Neural cell (in vitro differentiated cells): Measurements from ENCODE around the gene GLI2. TPM values are rescaled to one million over a fixed set of nuclear protein-coding genes. Genes with fewer than 3 reads are reported as not detected.

Experiments
- H2AFZ ChIP-seq: fragments of 200-600, 300-800 bp; sonication (generic), shearing (Covaris generic); 2 replicates; pipeline ENCODE4 v1.6.0; 2014; ENCODE audit warnings: low read depth, mild to moderate bottlenecking, antibody characterized with exemption, low read length, moderate library complexity
- H3F3A ChIP-seq: fragments of 200-600 bp; shearing (Covaris generic); 2 replicates; pipeline ENCODE4 v1.6.1; 2016; ENCODE audit warnings: mild to moderate bottlenecking, moderate library complexity, mixed read lengths, antibody characterized with exemption, low read length; ENCODE audit not compliant: insufficient read depth, poor library complexity, severe bottlenecking
- H3K27ac ChIP-seq: fragments of 200-600, 300-800 bp; sonication (generic), shearing (Covaris generic); 2 replicates; pipeline ENCODE4 v1.5.1; 2014; ENCODE audit warnings: mild to moderate bottlenecking, low read length, moderate library complexity
- H3K27me3 ChIP-seq: fragments of 300-800, 200-600 bp; sonication (generic), shearing (Covaris generic); 2 replicates; pipeline ENCODE4 v1.6.0; 2014; ENCODE audit warnings: mild to moderate bottlenecking, low read depth, low read length, moderate library complexity; ENCODE audit not compliant: insufficient read depth
- H3K36me3 ChIP-seq: fragments of 300-800, 200-600 bp; sonication (generic), shearing (Covaris generic); 2 replicates; pipeline ENCODE4 v1.5.1; 2014; ENCODE audit warnings: mild to moderate bottlenecking, antibody characterized with exemption, low read length, moderate library complexity; ENCODE audit not compliant: insufficient read depth
- H3K4me2 ChIP-seq: fragments of 300-800, 200-600 bp; sonication (generic), shearing (Covaris generic); 2 replicates; pipeline ENCODE4 v1.6.0; 2014; ENCODE audit warnings: mild to moderate bottlenecking, low read length
- H3K4me3 ChIP-seq: fragments of 300-800, 200-600 bp; sonication (generic), shearing (Covaris generic); 2 replicates; pipeline ENCODE4 v1.5.1; 2014; ENCODE audit warnings: mild to moderate bottlenecking, low read length, moderate library complexity
- H3K79me2 ChIP-seq: fragments of 200-600 bp; shearing (Covaris generic); replicated peaks from 2 replicates; pipeline ENCODE4 v1.6.0; 2014; ENCODE audit warnings: mild to moderate bottlenecking, low read length, moderate library complexity; ENCODE audit not compliant: insufficient read depth
- H3K9ac ChIP-seq: fragments of 300-800, 200-600 bp; sonication (generic), shearing (Covaris generic); 2 replicates; pipeline ENCODE4 v1.6.1; 2016; ENCODE audit warnings: mild to moderate bottlenecking, low read length, mixed read lengths
- H3K9me2 ChIP-seq: fragments of 200-600 bp; shearing (Covaris generic); 2 replicates; pipeline ENCODE4 v1.6.1; 2016; ENCODE audit warnings: mild to moderate bottlenecking, low read length, mixed read lengths; ENCODE audit not compliant: insufficient read depth
- H3K9me3 ChIP-seq: fragments of 200-600, 300-800 bp; sonication (generic), shearing (Covaris generic); 2 replicates; pipeline ENCODE4 v1.6.1; 2016; ENCODE audit warnings: mild to moderate bottlenecking, mixed run types, low read length, moderate library complexity, mixed read lengths
- H4K20me1 ChIP-seq: fragments of 200-600 bp; shearing (Covaris generic); 2 replicates; pipeline ENCODE4 v1.6.1; 2016; ENCODE audit warnings: mild to moderate bottlenecking, mixed run types; ENCODE audit not compliant: insufficient read depth
- CTCF ChIP-seq: fragments of 450-650 bp; IDR thresholded peaks from 2 replicates; pipeline ENCODE4 v1.5.1; 2014; ENCODE audit warnings: antibody characterized with exemption, mild to moderate bottlenecking, moderate library complexity; ENCODE audit not compliant: poor library complexity, severe bottlenecking
- EP300 ChIP-seq: fragments of 450-650 bp; conservative IDR thresholded peaks from 2 replicates; pipeline ENCODE4 v1.6.1; 2014; ENCODE audit warnings: antibody characterized with exemption, mild to moderate bottlenecking, moderate library complexity; ENCODE audit not compliant: poor library complexity, severe bottlenecking
- EZH2 ChIP-seq: fragments of 200-600, 300-800 bp; shearing (Covaris generic), sonication (generic); IDR thresholded peaks from 2 replicates; pipeline ENCODE4 v1.6.1; 2014; ENCODE audit warnings: antibody characterized with exemption, low read length, borderline replicate concordance, mild to moderate bottlenecking; ENCODE audit not compliant: insufficient read depth, poor library complexity, severe bottlenecking
- MXI1 ChIP-seq: fragments of 450-650 bp; conservative IDR thresholded peaks from 2 replicates; pipeline ENCODE4 v1.6.1; 2014; ENCODE audit warnings: antibody characterized with exemption, mild to moderate bottlenecking; ENCODE audit not compliant: poor library complexity, severe bottlenecking
- POLR2AphosphoS5 ChIP-seq: IDR thresholded peaks from 2 replicates; pipeline ENCODE4 v1.6.1; 2012
- RAD21 ChIP-seq: fragments of 450-650 bp; conservative IDR thresholded peaks from 2 replicates; pipeline ENCODE4 v1.6.1; 2014; ENCODE audit warnings: antibody characterized with exemption, mild to moderate bottlenecking, moderate library complexity
- SMC3 ChIP-seq: fragments of 450-650 bp; conservative IDR thresholded peaks from 2 replicates; pipeline ENCODE4 v1.6.1; 2014; ENCODE audit warnings: antibody characterized with exemption, mild to moderate bottlenecking, moderate library complexity; ENCODE audit not compliant: poor library complexity
- TAF1 ChIP-seq: IDR thresholded peaks from 2 replicates; pipeline ENCODE4 v1.6.1; 2012; ENCODE audit warnings: low read depth
- polyA plus RNA-seq: library from polyadenylated mRNA; depleted of rRNA; stranded (reverse); fragments of >200 nt; gene quantifications from 2 replicates; pipeline ENCODE4 v1.2.3, GENCODE V29; 2014
- TF ChIP-seq, protein P1 (sequence below): IDR thresholded peaks from 2 replicates; pipeline ENCODE4 v1.6.1; 2012; ENCODE audit warnings: borderline replicate concordance

Gene GLI2
- polyA plus RNA-seq, 1 donor from 2014 or later: 0.14 TPM

DNA sequence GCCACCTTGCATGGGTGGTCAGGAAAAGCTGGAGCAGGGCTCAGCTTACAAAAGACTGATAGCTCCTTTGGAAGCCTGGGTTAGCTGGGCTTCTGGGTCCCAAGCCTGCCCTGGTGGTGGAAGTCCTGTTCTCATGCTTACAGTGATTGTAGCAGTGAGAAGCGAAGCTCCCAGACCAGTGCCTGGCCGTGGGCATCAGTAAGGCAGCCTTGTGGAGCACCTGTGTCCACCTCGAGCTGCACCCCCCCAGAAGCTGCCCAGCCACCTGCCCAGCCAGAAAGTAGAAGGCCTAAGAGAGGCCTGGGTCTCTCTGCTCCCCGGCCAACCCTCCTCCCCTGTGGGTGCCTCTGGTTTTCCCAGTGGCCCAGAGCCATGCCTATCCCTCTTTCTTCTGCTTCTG lies 10.5 kb downstream of the GLI2 start:
- H3F3A ChIP-seq: no peaks in the 10 kb centered on the region
- peaks cover 10% of the 10 kb centered on the region for H3K27me3 ChIP-seq
- H3K9ac ChIP-seq: no peak overlapping the region
- H4K20me1 ChIP-seq: no peaks in the 10 kb centered on the region
- no peak overlapping the region for H2AFZ ChIP-seq
- no peak overlapping the region for H3K27ac ChIP-seq
- H3K79me2 ChIP-seq: peaks cover 74% of the 10 kb centered on the region
- no peaks in the 10 kb centered on the region for H3K9me2 ChIP-seq
- H3K36me3 ChIP-seq: no peaks in the 10 kb centered on the region
- TF ChIP-seq MXI1 (no peak), TAF1 (no peak), EZH2 (no peak), SMC3 (no peak), CTCF (no peak), EP300 (no peak), RAD21 (no peak), POLR2AphosphoS5 (no peak)
- TF ChIP-seq, protein P1, sequence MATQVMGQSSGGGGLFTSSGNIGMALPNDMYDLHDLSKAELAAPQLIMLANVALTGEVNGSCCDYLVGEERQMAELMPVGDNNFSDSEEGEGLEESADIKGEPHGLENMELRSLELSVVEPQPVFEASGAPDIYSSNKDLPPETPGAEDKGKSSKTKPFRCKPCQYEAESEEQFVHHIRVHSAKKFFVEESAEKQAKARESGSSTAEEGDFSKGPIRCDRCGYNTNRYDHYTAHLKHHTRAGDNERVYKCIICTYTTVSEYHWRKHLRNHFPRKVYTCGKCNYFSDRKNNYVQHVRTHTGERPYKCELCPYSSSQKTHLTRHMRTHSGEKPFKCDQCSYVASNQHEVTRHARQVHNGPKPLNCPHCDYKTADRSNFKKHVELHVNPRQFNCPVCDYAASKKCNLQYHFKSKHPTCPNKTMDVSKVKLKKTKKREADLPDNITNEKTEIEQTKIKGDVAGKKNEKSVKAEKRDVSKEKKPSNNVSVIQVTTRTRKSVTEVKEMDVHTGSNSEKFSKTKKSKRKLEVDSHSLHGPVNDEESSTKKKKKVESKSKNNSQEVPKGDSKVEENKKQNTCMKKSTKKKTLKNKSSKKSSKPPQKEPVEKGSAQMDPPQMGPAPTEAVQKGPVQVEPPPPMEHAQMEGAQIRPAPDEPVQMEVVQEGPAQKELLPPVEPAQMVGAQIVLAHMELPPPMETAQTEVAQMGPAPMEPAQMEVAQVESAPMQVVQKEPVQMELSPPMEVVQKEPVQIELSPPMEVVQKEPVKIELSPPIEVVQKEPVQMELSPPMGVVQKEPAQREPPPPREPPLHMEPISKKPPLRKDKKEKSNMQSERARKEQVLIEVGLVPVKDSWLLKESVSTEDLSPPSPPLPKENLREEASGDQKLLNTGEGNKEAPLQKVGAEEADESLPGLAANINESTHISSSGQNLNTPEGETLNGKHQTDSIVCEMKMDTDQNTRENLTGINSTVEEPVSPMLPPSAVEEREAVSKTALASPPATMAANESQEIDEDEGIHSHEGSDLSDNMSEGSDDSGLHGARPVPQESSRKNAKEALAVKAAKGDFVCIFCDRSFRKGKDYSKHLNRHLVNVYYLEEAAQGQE: no peak
- no peaks in the 10 kb centered on the region for H3K9me3 ChIP-seq
- no peak overlapping the region for H3K4me2 ChIP-seq
- no peak overlapping the region for H3K4me3 ChIP-seq

GRCh38 chr2:120747281-120747680 lies 11.6 kb downstream of the GLI2 start:
- H3K27me3 ChIP-seq: peaks cover 1% of the 10 kb centered on the region
- H3K9ac ChIP-seq: no peak overlapping the region
- peaks cover 74% of the 10 kb centered on the region for H3K79me2 ChIP-seq
- no peaks in the 10 kb centered on the region for H3K9me3 ChIP-seq
- no peak overlapping the region for H3K4me2 ChIP-seq
- H3K9me2 ChIP-seq: no peaks in the 10 kb centered on the region
- H3F3A ChIP-seq: no peaks in the 10 kb centered on the region
- TF ChIP-seq RAD21: no peak
- no peak for TF ChIP-seq MXI1
- no peak for TF ChIP-seq POLR2AphosphoS5
- no peak for TF ChIP-seq EZH2
- no peak for TF ChIP-seq EP300
- TF ChIP-seq, protein P1: no peak
- no peak for TF ChIP-seq CTCF
- no peak for TF ChIP-seq TAF1
- no peak for TF ChIP-seq SMC3
- H2AFZ ChIP-seq: no peak overlapping the region
- no peaks in the 10 kb centered on the region for H4K20me1 ChIP-seq
- H3K4me3 ChIP-seq: no peak overlapping the region
- no peaks in the 10 kb centered on the region for H3K36me3 ChIP-seq
- no peak overlapping the region for H3K27ac ChIP-seq
